Measurements from ENCODE around the gene SHE. TPM values are rescaled to one million over a fixed set of nuclear protein-coding genes. Genes with fewer than 3 reads are reported as not detected.

SHE gene
- total RNA-seq, 1 experiment from 2014 or later, result not detected

DNA sequence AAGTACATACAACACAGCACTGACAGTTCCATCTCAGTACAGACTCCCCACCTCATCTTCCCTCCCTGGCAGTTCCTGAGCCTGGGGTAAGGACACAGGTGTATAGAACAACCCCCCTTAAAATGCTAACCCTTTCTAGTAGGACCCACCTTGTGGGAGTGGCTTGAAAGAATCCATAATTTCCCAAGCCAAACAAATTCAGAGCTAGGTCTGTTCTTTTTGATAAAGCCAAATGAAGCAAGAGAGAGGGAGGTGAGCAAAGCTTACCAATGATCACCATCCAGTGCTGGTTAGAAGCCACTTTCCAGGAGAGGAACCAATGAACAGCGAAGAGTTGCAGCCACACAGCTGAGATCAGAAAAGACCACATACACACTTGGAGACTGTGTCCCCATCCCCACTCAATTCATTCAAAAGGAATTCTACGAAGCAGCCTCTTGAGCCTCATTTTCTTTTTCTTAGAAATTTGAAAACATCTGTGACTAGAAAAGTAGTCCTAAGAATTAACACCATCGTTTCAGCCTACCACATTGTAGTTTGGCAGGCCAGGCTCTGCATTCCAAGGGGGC is 47.1 kb upstream of the SHE start (continued):
- no peak for TF ChIP-seq FOSL1 (IDR thresholded peaks at IDR 0.05; ENCODE audit: low read depth)
- no peak for TF ChIP-seq SP1 (IDR thresholded peaks at IDR 0.05; ENCODE audit: low read depth)
- TF ChIP-seq TCF7L2 (IDR thresholded peaks at IDR 0.05; ENCODE audit: borderline replicate concordance, extremely low read depth, insufficient read depth, insufficient read length), result no peak
- TF ChIP-seq EGR1 (IDR thresholded peaks at IDR 0.05; ENCODE audit: low read depth), result no peak
- TF ChIP-seq, protein P1, sequence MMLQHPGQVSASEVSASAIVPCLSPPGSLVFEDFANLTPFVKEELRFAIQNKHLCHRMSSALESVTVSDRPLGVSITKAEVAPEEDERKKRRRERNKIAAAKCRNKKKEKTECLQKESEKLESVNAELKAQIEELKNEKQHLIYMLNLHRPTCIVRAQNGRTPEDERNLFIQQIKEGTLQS (IDR thresholded peaks at IDR 0.05), result no peak
- no peak for TF ChIP-seq SIN3A (IDR thresholded peaks at IDR 0.05; ENCODE audit: low read depth)
- TF ChIP-seq ZFX (IDR thresholded peaks at IDR 0.05), result no peak
- TF ChIP-seq REST (IDR thresholded peaks at IDR 0.05; ENCODE audit: low read depth), result no peak

DNA sequence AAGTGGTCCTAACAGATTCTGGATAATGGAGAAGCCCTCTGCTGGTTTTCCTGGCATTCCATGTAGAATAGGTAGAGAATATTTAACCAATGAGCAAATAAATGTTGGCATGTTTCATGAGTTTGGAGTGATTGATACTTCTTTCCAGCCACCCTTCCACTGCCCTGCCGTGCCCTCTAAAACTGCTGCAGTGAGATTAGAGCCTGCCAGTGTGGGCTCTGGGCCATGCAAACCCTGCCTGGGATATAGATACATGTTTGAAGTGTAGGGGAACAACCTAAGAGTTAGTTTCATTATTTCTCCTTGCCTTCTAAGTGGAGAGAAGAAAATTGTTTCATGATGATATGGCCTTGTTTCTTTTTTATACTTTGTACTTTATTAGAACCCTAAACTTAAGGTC is 45.8 kb upstream of the SHE start:
- TF ChIP-seq EZH2phosphoT487 (IDR thresholded peaks at IDR 0.05; ENCODE audit: borderline replicate concordance) (no peak), YY1 (IDR thresholded peaks at IDR 0.05; ENCODE audit: extremely low read depth, insufficient replicate concordance, low read depth, low read length) (no peak)
- Histone ChIP-seq H3K4me2 (ENCODE audit: low read length) (no peak overlapping the region), H3K9ac (ENCODE audit: low read length) (no peak overlapping the region), H3K9me3 (ENCODE audit: control insufficient read depth in 1 of 2, insufficient read depth in 1 of 2, low read depth in 1 of 2, low read length in 2 of 2) (no peaks in the 10 kb centered on the region), H3K27me3 (ENCODE audit: insufficient read depth, low read length) (no peaks in the 10 kb centered on the region), H3K27ac (ENCODE audit: low read depth, low read length) (no peak overlapping the region), H3K9me2 (ENCODE audit: insufficient read depth) (no peaks in the 10 kb centered on the region), H3K4me3 (replicated peaks in 1 of 2; ENCODE audit: low read depth in 1 of 2, low read length in 2 of 2) (no peak overlapping the region), H3K36me3 (ENCODE audit: control insufficient read depth in 1 of 2, insufficient read depth in 2 of 2, low read length in 2 of 2) (peaks cover 35 to 41% of the 10 kb centered on the region in 2 experiments; a peak in 3 of 4 replicates), H3K4me1 (ENCODE audit: control insufficient read depth in 1 of 2, insufficient read depth in 2 of 2, low read length in 2 of 2) (peaks cover 0 to 6% of the 10 kb centered on the region in 2 experiments; a peak in 2 of 4 replicates), H4K20me1 (ENCODE audit: insufficient read depth) (no peaks in the 10 kb centered on the region), H2AFZ (ENCODE audit: low read depth, low read length, poor library complexity, severe bottlenecking) (no peak overlapping the region), H3K79me2 (ENCODE audit: insufficient read depth, low read length) (no peaks in the 10 kb centered on the region)
- DNase-seq (ENCODE audit: low read depth, low spot score) (no peak), ATAC-seq (no peak)
- ChIA-PET CTCF (no interaction called here), POLR2A (no interaction called here), RAD21 (ENCODE audit: low non-redundant PET in 1 of 2, low total read pairs in 2 of 2, uncharacterized antibody in 2 of 2, unreplicated experiment in 2 of 2) (no interaction called here)
- no TSS peak for BruUV-seq (replicated peaks)
- intact Hi-C loops (cut with micrococcal nuclease), result loop anchor here (10.0 kb wide), 3 partner anchors 193 to 363 kb away; partner anchors contain the start of genes AQP10 and ATP8B2
